Activated CD4-positive, alpha-beta T cell treated with anti-CD3 and anti-CD28 coated beads for 1 hour (primary cell): Measurements from ENCODE around the gene CDK15.
"Not testable (repeated sequence)": the region's sequence is repeated elsewhere in the genome, so short reads cannot be mapped to it uniquely, and the experiment has no call there.

Source experiments
- DNase-seq: peaks from one replicate; pipeline ENCODE4 v3.0.0-alpha.2; 2020

The CDK15 gene

DNA sequence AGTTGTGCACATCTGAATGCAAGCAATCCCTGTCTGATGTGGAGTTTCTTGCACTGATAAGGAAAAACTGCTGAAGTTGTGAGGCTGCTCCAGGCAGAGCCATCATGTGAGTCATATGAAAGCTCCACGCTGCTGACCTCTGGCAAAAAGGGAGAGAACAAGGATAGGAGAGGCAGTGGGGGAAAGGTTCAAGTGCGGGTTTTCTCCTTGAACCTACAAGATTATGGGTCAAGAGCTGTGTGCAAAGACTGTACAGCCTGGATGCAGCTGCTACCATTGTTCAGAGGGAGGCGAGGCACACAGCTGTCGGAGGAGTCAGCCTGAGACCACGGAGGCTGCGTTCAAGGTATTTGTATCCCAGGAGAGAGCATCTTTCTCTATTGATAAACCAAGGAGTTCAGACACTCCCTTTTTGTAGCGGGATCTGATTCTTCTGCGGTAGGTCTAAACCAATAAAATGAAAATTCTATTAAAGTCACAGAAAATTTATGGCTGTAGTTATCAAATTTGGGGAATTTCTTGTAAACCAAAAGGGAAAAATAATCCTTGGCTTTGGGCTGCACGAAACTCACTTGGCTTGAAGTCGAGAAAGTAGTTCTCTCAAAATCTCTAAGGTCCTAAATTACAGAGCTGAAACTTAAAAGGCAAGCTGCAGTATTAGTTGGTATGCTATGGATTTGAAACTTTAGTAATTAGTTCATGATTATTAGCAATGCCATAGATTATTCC, at the start of gene CDK15:
Gene CDK15 (plus strand): TSS at position 96 of the 729 bp plus-strand sequence. CDS start 128 bp downstream, at position 224.
- DNase-seq: no peak

DNA sequence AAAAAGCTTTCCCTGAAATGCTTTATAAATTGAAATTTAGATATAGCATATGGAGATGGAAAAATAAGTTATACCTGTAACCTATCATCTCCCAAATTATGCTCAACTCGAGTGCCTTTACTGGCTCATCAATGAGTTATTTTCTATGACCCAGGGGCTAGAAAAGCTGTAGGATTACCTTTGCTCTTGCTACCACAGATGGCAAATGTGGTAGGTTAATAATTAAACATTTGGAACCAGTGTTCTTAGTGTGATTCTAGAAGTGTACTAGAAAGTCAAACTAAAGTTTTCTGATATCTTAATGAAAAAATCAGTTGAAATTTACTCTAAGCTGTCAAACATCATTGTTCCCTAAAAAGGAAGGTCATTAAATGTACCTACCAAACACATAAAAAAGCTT, 48.1 kb upstream of the CDK15 start:
- DNase-seq: no peak

DNA sequence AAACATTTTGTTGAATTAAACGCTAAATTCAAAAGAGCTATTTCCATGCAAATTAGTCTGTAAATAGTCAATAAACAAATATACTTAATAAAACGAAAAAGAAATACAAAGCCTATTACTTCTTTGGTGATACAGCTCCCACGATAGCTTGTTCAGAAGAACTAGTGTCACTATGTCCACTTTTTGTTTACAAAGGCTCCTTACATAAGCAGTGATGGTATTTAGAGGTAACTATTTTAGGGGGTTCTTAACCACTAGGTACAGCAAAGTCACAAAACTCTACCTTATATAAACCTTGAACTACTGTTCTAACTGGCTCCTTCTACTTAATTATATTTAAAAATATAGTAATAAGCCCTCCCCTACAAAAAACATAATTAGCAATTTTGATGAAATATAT, 47.5 kb upstream of the CDK15 start:
- DNase-seq: no peak

DNA sequence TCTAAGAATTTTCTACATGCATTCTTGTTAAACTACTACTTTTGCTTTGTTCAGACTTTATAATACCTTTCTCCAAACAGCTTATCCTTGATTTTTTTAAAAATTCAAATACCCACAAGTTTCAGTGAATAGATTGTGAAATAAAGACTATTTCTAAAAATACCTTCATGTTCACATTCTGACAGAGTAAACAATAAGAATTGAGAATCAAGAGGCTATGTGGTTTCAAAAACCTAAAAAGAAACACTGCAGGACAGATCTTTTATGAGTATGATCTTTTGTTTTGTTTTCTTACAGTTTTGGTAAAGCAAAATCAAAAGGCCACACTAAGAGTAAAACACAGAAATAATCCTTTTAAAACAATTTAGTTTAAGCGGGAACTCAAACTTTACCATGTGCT, 46.8 kb upstream of the CDK15 start:
- no peak for DNase-seq

DNA sequence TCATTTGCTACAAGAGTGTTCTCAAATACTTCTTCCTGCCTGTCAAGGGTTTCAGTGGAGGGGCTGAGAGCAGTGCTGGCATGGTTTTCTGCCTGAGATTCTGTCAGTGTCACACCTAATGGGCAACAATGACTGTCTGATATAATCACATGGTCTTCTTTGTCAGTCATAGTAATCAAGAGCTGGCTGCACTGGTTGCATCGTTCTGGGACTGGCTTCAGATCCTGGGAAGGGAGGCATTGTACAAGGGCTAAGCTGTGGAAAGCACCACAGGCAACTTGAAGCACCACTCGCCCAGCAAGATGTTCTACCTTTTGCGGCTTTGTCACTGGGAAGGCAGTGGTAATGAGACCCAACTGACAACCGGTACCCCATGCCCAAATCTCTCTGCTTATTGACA, 45.2 kb upstream of the CDK15 start:
- no peak for DNase-seq

DNA sequence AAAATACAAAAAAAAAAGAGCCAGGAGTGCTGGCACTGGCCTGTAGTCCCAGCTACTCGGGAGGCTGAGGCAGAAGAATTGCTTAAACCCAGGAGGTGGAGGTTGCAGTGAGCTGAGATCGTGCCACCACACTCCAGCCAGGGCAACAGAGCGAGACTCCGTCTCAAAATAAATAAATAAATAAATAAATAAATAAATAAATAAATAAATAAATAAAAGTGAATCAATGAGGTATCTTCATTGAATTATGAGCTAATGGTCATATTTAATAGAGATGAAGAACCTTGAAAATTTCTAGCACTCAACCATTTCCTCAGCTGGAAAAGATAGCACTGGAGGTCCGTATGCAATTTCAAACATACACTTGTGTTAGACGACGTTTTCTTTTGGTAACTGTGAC, 41.9 kb upstream of the CDK15 start:
- not testable (repeated sequence) for DNase-seq

DNA sequence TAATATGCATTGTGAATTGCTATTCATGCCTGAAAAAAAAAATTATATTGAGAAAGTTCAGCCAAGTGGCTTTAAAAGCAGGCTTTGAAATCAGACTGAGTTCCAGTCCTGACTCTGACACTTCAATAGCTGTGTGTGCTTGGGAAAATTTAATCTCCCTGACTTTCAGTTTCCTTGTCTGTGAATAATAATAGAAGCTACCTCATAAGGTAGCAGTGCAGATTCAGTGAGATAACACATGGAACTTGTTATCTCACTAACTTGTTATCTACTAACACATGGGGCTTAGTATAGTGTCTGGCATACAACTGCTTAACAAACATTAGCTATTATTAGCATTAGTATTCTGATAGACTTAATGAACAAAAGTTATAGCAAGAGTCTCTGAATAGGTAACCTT, 40.5 kb upstream of the CDK15 start:
- DNase-seq: no peak

DNA sequence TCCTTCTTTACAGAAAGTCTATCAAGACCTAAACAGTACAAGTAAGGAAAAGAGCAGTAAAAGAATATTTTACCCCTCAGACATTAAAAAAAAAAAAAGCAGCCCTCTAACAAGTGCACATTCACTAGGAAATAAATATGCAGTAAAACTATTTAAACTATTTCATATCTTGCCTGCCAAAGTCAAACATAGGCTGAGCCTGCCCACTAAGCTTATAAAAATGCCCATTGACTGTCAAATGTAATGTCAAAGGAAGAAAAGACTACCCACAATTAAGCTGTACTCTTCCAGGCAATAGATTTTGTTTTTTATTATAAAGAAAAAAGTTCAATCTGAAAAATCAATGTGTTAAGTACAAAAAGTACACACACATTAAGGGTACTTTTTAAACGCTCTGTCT, 37.4 kb upstream of the CDK15 start:
- DNase-seq: no peak

DNA sequence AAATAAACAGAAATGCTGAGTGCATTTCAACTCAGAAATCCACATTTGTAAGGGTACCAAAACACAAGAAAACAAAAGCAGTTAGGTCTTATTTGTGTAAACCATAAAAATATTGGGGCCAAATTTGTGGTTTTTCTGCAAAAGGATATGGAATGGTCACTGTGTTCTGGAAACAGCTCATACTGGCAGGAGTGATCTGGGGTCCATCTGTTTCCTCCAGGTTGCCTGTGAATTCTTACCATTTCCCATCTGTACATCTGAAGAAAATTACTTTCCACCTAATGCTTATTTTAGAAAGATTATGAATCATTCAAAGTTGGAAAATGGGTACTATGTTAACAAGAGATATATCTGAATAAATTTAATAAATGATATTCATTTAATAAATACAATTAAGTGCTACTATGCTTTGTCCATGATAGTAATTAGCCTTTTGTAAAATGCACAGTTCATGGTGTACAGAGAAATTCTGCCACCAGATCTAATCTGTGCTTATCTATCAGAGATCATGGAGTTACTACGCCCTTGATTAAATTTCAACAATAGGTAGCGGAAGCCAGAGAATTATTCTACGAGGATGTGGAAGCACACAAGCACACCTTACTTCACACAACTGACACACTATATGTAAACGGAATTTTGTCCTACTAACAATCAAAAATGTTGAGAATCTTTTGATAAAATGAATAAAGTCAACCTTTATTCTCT, 36.5 kb upstream of the CDK15 start:
- DNase-seq: no peak

DNA sequence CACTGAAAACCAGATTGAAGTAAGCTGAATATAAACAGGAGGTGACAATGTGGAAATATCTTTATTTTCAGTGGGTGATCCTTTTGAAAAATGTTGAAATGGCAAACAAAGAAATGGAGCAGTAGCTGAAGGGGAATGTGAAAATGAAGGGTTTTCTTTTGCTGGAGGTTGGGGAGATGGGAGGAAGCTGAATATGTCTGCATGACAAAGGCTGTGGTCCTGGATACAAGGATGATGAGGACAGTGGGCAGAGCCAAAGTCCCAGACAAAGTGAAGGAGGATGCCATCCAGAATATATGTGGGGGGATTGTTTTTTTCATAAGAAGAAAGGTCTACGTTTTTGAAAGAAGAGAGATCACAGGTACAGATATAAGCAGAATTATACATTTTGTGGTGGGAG, 32.3 kb upstream of the CDK15 start:
- DNase-seq: no peak

DNA sequence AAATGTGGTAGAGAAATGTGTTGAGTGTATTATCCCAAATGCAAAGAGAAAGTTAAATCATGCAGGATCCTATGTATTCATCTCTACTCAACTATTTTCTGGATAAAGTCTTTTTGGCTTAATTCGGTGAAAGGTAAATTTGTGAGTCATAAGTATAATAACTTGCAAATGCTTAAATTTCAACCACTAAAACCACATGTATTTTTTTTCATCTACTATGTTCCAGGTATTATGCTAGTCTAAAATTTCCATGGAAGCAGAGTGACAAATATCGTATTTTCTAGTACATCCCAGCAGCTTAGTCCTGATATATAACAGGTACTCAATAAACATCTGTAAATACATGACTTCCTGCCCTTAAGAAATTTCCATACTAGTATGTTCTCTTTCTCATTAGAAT, 31.8 kb upstream of the CDK15 start:
- no peak for DNase-seq

DNA sequence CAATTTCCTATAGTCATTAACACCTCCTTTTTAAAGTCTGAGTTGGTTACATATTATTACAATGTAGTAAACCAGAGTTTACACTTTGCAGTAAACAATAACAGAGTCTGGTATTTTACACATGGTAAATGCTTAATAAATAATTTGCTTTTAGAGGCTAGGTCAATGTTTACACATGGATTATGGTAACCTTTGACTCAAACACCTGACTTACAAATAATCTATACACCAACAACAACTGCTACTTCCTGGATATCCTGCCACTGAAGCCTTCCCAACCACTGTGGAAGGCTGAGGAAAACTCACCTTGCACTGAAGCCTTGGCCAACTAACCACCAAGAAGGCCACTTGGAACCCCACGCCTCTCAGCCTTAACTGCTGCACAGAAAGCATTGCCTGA, 31.0 kb upstream of the CDK15 start:
- no peak for DNase-seq

DNA sequence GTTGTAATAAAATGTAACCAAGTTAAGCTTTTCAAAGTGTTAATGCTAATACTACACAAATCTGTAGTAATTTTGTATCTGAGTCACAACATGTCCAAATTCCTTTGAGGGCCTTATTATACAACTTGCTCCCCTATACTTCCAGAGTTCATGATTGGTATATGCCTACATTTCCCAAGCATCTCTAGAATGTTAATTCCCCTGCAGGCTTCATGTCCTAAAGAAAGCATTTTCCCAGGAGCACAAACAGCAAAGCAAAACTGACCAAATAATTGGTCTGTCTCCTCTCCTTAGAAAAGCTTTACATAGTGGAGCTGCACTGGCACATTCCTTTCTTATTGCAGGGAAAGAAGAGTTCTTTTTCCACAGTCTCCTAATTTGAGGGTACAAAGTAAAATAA, 29.3 kb upstream of the CDK15 start:
- DNase-seq: no peak

DNA sequence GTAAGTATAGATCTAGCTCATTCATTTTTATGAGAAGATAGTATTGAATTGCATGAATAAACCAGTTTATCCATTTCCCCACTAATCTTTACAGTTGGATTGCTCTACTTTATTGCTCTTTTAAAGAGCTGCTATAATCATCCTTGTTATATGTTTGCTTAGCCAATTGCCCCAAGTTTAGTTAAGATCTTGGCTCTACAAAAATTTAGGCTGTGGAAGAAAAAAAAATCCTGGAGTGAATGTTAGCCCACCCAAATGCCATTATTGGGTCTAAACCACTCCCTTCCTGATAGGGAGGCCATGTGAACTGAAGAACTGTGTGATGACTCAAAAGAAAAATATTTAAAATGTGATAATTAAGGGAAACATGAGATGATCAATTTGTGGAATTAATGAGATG, 28.5 kb upstream of the CDK15 start:
- DNase-seq: no peak

DNA sequence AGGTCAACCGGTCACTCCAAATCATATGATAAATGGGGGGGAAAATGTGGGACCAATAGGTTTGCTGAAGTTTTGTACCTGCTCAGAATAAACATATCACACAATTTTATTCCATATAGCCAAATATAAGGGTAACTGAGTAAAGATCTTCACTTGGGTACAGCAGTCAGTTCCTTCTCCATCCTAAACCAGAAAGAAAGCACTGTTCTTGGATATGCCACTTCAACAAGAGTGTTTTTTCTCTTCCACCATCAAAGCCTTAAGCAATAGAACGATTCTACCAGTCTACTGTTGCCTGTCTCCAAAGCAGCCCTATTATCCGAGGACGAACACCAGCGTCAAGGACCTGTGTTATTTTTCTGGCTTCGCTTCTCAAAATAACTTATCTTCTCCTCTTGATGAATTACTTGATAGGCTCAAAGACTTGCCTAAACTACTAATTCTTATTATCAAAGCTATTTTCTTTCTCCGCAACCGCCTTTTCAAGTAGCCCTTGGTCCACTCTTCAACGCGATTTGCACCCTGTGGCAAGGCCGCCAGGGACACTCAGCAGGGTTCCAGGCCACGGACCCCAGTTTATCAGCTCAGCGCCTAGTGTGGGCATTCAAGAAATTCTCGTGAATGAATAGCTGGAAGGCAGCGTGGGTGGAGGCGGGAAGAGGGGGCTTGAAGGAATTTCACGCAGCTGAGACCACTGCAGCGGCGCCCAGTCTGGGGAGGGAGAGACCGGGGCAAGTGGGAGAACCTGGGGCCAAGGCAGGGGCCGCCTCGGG, 26.2 kb upstream of the CDK15 start:
- DNase-seq: no peak

DNA sequence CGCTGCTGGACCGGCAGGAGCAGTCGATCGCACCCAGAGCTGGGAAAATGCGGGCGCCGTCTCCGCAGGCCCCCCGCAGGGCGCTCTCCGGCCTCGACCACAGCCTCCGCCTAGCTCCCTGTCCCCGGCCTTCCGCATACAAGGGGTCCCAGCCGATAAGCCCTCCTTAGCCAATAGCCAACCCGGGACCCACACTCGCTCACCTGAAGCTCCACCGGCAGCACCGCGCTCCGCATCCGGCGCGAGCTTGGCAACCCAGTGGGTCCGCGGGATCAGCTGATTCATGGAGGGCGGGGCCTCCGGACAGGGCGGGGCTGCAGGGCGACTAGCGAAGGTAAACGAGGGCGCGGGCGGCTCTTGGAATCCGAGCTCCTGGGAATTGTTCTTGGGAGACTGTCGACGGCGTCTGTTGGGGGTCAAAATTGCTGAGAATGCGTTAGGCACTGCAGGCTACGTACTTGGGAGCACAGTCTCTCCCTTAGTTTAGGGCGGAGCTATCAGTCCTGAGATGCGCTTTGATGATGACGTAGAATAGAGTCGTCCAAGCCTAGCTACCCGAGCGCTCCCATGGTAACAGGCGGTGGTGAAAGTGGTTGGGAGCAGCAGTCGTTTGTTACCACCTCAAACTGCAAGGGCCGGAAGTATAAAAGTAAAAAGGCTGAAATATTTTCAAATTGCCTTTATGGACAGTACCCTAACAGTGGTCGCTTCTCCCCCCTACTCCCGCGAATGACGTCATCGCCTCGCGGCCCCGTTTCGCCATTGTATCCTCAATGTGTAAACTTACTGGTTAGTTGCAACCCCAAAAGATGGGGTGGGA, 25.5 kb upstream of the CDK15 start, which contains the start of gene ALS2:
Gene ALS2 (minus strand): TSS at position 260 of the 820 bp plus-strand sequence. CDS start 12,048 bp downstream, outside the sequence.
- DNase-seq: peak; percentile 87

DNA sequence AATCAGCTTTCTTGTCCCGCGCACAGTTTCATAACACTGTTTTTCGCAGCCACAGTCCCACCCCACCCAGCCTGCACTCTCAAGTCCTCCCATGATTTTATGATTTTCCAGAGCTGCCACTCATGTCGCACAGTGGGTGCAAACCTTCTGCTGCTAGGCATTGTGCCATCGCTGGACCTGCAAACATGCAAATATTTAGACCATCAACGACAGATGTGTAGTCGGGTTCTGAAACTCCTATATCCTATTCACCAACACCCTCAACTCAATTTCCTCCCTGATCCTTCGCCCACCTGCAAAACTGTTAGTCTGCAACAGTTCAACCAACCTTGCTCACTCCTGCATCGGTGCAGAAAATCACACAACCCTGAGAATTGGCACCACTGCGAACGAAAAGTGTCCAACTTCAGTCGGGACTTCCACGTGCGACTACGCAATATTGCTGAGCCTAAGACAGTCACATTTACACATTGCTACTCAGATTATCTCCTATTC, 24.7 kb upstream of the CDK15 start:
- no peak for DNase-seq

DNA sequence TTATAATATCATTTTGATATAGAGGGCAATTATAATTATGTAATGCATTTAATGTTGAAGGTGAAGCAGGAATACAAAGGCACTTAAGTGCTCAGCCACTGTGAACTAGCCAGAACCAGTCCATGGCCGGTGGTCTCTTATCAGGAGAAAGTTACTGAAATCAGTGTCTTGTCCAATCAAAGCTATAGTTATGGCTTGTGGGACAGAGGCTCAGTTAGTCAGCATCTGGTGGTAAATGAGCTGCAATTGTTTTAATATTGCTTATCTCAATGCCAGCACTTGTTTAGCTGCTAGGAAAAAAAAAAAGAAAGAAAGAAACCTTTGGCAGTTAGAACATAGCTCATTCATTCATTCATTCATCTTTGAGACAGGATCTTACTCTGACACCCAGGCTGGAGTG, 21.8 kb upstream of the CDK15 start:
- no peak for DNase-seq

DNA sequence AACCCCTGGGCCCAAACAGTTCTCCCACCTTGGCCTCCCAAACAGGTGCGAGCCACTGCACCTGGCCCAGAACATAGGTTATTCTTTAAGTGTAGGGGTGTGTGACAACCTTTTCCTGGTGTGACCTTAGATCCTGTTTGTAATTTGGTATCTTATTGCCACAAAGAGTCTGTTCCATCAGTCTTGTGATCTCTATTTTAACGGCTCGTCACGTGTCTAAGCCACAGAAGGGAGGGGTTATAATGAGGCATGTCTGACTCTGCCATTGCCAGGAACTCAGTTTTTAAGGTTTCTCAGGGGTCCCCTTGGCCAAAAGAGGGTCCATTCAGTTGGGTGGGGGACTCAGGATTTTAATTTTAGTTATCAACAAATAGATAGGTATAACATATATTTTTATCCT, 21.2 kb upstream of the CDK15 start:
- no peak for DNase-seq

DNA sequence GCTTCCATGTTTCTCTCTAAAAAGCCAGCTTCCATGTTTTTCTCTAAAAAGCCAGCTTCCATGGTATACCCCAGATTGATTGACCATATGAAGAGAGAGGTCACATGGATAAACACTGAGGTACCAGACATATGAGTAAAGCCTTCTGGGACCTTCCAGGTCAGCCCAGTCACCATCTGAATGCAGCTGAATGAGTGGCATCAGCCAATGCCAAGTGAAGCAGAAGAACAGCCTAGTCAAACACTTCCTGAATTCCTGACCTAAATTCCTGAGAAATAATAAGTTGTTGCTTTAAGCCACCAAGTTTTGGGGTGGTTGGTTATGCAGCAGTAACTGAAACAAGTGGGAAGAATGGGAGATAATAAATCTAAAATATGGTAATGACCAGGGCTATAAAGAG, 19.9 kb upstream of the CDK15 start:
- no peak for DNase-seq

DNA sequence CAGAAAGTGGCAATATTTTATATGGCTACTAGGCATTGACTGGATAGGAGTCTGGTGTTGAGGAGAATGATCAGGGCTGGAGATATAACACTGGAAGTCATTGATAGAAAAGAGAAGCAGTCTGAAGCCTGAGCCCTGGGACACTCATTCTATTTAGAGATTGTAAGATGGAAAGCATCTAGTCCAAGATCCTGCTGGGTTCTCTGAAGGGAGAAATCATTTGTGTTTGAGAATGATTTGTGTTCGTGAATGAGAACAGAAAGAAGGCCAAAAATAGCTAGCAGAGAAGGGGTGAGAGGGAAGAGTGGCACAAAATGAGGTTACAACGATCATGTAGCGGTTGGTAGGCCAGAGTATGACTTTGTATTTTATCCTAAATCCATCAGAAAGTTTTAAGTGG, 18.0 kb upstream of the CDK15 start:
- DNase-seq: no peak

DNA sequence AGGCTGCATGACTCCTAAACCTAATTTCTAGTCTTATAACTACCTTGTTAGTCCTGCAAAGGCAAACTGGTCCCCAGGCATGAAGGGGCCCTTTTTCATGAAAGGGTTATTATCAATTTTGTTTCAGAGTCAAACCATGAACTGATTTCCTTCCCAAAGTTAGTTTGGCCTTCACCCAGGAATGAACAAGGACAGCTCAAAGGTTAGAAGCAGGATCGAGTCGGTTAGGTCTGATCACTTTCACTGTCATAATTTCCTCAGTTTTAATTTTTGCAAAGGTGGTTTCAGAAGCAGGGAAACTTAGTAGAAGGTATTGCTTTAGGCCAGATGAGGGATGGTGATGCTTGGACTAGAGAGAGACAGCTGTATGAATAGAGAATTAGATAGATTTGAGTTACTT, 16.9 kb upstream of the CDK15 start:
- no peak for DNase-seq

DNA sequence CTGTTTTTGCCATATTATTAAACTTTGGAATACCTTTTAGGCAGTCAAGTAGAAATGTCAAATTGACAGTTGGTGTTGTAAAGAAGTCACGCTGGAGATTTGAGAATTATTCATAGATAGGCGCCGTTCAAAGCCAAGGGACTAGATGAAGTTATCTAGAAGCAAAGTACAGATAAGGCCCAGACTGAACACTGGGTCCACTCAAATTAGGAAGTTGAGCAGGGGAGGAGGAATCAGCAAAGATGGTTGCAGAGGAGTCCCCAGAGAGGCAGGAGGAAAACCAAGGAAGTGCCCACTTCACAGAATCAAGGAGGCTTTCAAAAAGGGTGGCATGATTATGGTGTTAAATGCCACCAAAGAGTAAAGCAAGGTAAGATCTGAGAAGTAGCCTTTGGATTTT, 16.0 kb upstream of the CDK15 start:
- no peak for DNase-seq
